GM19463 (cell line): ENCODE data around the gene GJA8.
A peak's percentile ranks its signal among the peaks of the same experiment; 100 is the strongest.
"Not testable (repeated sequence)": the region's sequence is repeated elsewhere in the genome, so short reads cannot be mapped to it uniquely, and the experiment has no call there.

ENCODE experiments used
- ATAC-seq: cut with Tn5 transposase; IDR thresholded peaks from one replicate; pipeline ENCODE4 v1.9.1; 2021; ENCODE audit warnings: mild to moderate bottlenecking, moderate library complexity; ENCODE audit not compliant: unreplicated experiment

GJA8 gene

GRCh38 chr1:147927215-147927614 is 24.6 kb downstream of the GJA8 start:
- ATAC-seq = not testable (repeated sequence)

GRCh38 chr1:147927689-147928088 is 25.1 kb downstream of the GJA8 start:
- not testable (repeated sequence) for ATAC-seq

- ATAC-seq = peak; percentile 97
These were observed 25.9 kb downstream of the GJA8 start, which contains the start of gene GPR89B for GRCh38 chr1:147928236-147929132. Gene GPR89B, plus strand, starts transcription at chr1:147928420. Its CDS starts 117 bp downstream, at chr1:147928537.

GRCh38 chr1:147931137-147931536 is 28.5 kb downstream of the GJA8 start:
- ATAC-seq = not testable (repeated sequence)

- not testable (repeated sequence) for ATAC-seq
These were observed 32.7 kb downstream of the GJA8 start for GRCh38 chr1:147935296-147935695.

- not testable (repeated sequence) for ATAC-seq
These were observed 37.9 kb downstream of the GJA8 start for GRCh38 chr1:147940456-147940855.

- ATAC-seq = not testable (repeated sequence)
These were observed 40.0 kb downstream of the GJA8 start for GRCh38 chr1:147942563-147942962.

- not testable (repeated sequence) for ATAC-seq
These were observed 46.9 kb downstream of the GJA8 start for GRCh38 chr1:147949517-147949916.
